Panc1 (cell line): ENCODE results near the gene TRAPPC6A. TPM values are rescaled to one million over a fixed set of nuclear protein-coding genes. Genes with fewer than 3 reads are reported as not detected.

ENCODE experiments used
- ATAC-seq: fragments of 200-7000 bp; cut with Tn5 transposase; 2 replicates; pipeline ENCODE4 v1.9.1; 2020; ENCODE audit warnings: mild to moderate bottlenecking, moderate library complexity
- BruUV-seq: library from RNA; stranded (reverse); fragments of 400-500 nt; replicated peaks from 2 replicates; lab custom pipeline; 2021; lab: Mats Ljungman, UMichigan
- CTCF ChIA-PET: fragments of 300-600 bp; sonication (Branson Sonifier 250); formaldehyde crosslinking; loops from one replicate; lab custom pipeline; 2022; ENCODE audit warnings: antibody characterized with exemption; lab: Charles Lee
- POLR2A ChIA-PET: fragments of 300-600 bp; sonication (Branson Sonifier 250); formaldehyde crosslinking; loops from one replicate; lab custom pipeline; 2022; ENCODE audit warnings: antibody characterized with exemption; lab: Charles Lee
- DNase-seq: peaks from one replicate; pipeline ENCODE4 v3.0.0-alpha.2; 2010; ENCODE audit warnings: low read depth, low spot score
- H3K27ac ChIP-seq: 2 replicates; pipeline ENCODE4 v1.5.1; 2011; ENCODE audit warnings: mild to moderate bottlenecking, low read length, inconsistent platforms
- H3K27me3 ChIP-seq: fragments of 200-500 bp; sonication (Bioruptor generic); 2 replicates; pipeline ENCODE4 v1.6.0; 2014; ENCODE audit warnings: low read length, inconsistent platforms; ENCODE audit not compliant: control insufficient read depth, insufficient read depth
- H3K36me3 ChIP-seq: fragments of 200-500 bp; sonication (Bioruptor generic); 2 replicates; pipeline ENCODE4 v1.5.1; 2014; ENCODE audit warnings: inconsistent platforms, mild to moderate bottlenecking, low read length, moderate library complexity; ENCODE audit not compliant: control insufficient read depth, insufficient read depth
- H3K4me1 ChIP-seq: 2 replicates; pipeline ENCODE4 v1.5.1; 2011; ENCODE audit warnings: inconsistent platforms, mild to moderate bottlenecking, low read length, moderate library complexity; ENCODE audit not compliant: control insufficient read depth, insufficient read depth
- H3K4me3 ChIP-seq, 2 experiments: 2 replicates each; pipeline ENCODE4 v1.5.1; 2011 to 2012; ENCODE audit warnings: low read depth in 2 of 2, low read length in 2 of 2, mild to moderate bottlenecking in 2 of 2, inconsistent platforms in 1 of 2, moderate library complexity in 1 of 2
- H3K9me3 ChIP-seq: fragments of 200-500 bp; sonication (Bioruptor generic); 2 replicates; pipeline ENCODE4 v1.5.1; 2014; ENCODE audit warnings: low read depth, mild to moderate bottlenecking, inconsistent platforms, low read length, moderate library complexity; ENCODE audit not compliant: control insufficient read depth, insufficient read depth
- POLR2AphosphoS5 ChIP-seq: IDR thresholded peaks from 2 replicates; pipeline ENCODE4 v1.6.1; 2012; ENCODE audit warnings: mild to moderate bottlenecking, low read depth, low read length, moderate library complexity
- REST ChIP-seq, 2 experiments: IDR thresholded peaks; 2 replicates each; pipeline ENCODE4 v1.6.1; 2011 to 2012; ENCODE audit warnings: low read depth in 2 of 2, control low read depth in 1 of 2, low read length in 1 of 2, mild to moderate bottlenecking in 1 of 2, moderate library complexity in 1 of 2; ENCODE audit not compliant: insufficient read depth in 1 of 2
- SIN3A ChIP-seq: IDR thresholded peaks from 2 replicates; pipeline ENCODE4 v1.6.1; 2012; ENCODE audit warnings: low read depth, mild to moderate bottlenecking, low read length, moderate library complexity, borderline replicate concordance; ENCODE audit not compliant: insufficient read depth
- TCF7L2 ChIP-seq: IDR thresholded peaks from 2 replicates; pipeline ENCODE4 v1.6.1; 2011; ENCODE audit warnings: mild to moderate bottlenecking, low read depth, low read length, inconsistent platforms
- in situ Hi-C: cut with HindIII; loops from 2 replicates; pipeline ENCODE4 v1.10.0; 2016; ENCODE audit warnings: low sequenced_read_pairs, low pct_unique_long_range_greater_than_20kb
- intact Hi-C: fragments of 100-400 bp; cut with micrococcal nuclease; formaldehyde crosslinking; loops from one replicate; pipeline ENCODE4 v1.10.0; 2022; ENCODE audit not compliant: unreplicated experiment
- total RNA-seq: library from RNA; stranded (reverse); gene quantifications from one replicate; pipeline ENCODE4 v1.2.1, GENCODE V29; 2021; ENCODE audit not compliant: unreplicated experiment
- TF ChIP-seq, protein P1 (sequence below): fragments of 450-650 bp; IDR thresholded peaks from 2 replicates; pipeline ENCODE4 v1.5.1; 2017; ENCODE audit warnings: mild to moderate bottlenecking

Gene TRAPPC6A
- total RNA-seq, 1 experiment from 2014 or later, result 24.7 TPM

- no peak for DNase-seq
- H3K4me3 ChIP-seq, result no peak overlapping the region
- intact Hi-C loops, result no loop called here
- no TSS peak for BruUV-seq
- ChIA-PET POLR2A (no interaction called here), CTCF (no interaction called here)
- no peaks in the 10 kb centered on the region; the same call in 1 of the 2 replicates for H3K36me3 ChIP-seq
- no peaks in the 10 kb centered on the region for H3K27me3 ChIP-seq
- no peaks in the 10 kb centered on the region for H3K4me1 ChIP-seq
- no peak for ATAC-seq
- no peaks in the 10 kb centered on the region for H3K9me3 ChIP-seq
- in situ Hi-C loops, result no loop called here
- H3K27ac ChIP-seq, result no peak overlapping the region
- TF ChIP-seq TCF7L2, result no peak
- TF ChIP-seq SIN3A, result no peak
- TF ChIP-seq, protein P1, sequence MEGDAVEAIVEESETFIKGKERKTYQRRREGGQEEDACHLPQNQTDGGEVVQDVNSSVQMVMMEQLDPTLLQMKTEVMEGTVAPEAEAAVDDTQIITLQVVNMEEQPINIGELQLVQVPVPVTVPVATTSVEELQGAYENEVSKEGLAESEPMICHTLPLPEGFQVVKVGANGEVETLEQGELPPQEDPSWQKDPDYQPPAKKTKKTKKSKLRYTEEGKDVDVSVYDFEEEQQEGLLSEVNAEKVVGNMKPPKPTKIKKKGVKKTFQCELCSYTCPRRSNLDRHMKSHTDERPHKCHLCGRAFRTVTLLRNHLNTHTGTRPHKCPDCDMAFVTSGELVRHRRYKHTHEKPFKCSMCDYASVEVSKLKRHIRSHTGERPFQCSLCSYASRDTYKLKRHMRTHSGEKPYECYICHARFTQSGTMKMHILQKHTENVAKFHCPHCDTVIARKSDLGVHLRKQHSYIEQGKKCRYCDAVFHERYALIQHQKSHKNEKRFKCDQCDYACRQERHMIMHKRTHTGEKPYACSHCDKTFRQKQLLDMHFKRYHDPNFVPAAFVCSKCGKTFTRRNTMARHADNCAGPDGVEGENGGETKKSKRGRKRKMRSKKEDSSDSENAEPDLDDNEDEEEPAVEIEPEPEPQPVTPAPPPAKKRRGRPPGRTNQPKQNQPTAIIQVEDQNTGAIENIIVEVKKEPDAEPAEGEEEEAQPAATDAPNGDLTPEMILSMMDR, result no peak
- no peak for TF ChIP-seq REST (IDR thresholded peaks at IDR 0.05; ENCODE audit: insufficient read depth in 1 of 2, low read depth in 2 of 2, low read length in 1 of 2)
Measured at GRCh38 chr19:45150180-45150579, 27.9 kb downstream of the TRAPPC6A start.

GRCh38 chr19:45149129-45149528, 28.9 kb downstream of the TRAPPC6A start:
- Histone ChIP-seq H3K36me3 (no peaks in the 10 kb centered on the region; the same call in 1 of the 2 replicates), H3K4me3 (no peak overlapping the region), H3K27ac (no peak overlapping the region), H3K27me3 (no peaks in the 10 kb centered on the region), H3K4me1 (no peaks in the 10 kb centered on the region), H3K9me3 (no peaks in the 10 kb centered on the region)
- no TSS peak for BruUV-seq
- POLR2A ChIA-PET, result no interaction called here
- DNase-seq, result no peak
- in situ Hi-C loops (no loop called here), intact Hi-C loops (no loop called here)
- no peak for ATAC-seq
- TF ChIP-seq SIN3A (no peak), POLR2AphosphoS5 (no peak), REST (IDR thresholded peaks at IDR 0.05; ENCODE audit: insufficient read depth in 1 of 2, low read depth in 2 of 2, low read length in 1 of 2) (no peak), TCF7L2 (no peak)
- TF ChIP-seq, protein P1, result no peak
- CTCF ChIA-PET, result no interaction called here
